H9 (cell line): ENCODE measurements around the gene PFKP. TPM values are rescaled to one million over a fixed set of nuclear protein-coding genes. Genes with fewer than 3 reads are reported as not detected.
A peak's percentile ranks its signal among the peaks of the same experiment; 100 is the strongest.

ENCODE experiments used
- DNase-seq: peaks from one replicate; pipeline ENCODE4 v3.0.0-alpha.2; 2017
- H2AFZ ChIP-seq: one replicate; pipeline ENCODE4 v1.6.1; 2013; ENCODE audit warnings: mild to moderate bottlenecking, low read length, control low read depth, moderate library complexity
- H2AK5ac ChIP-seq: 2 replicates; pipeline ENCODE4 v1.6.1; 2013; ENCODE audit warnings: low read length, control low read depth, mixed read lengths; ENCODE audit not compliant: insufficient read length
- H2BK120ac ChIP-seq: one replicate; pipeline ENCODE4 v1.6.1; 2013; ENCODE audit warnings: low read depth, mild to moderate bottlenecking, low read length, control low read depth, inconsistent platforms; ENCODE audit not compliant: poor library complexity, severe bottlenecking
- H2BK12ac ChIP-seq: 2 replicates; pipeline ENCODE4 v1.6.1; 2013; ENCODE audit warnings: low read length, control low read depth, mixed read lengths, low read depth; ENCODE audit not compliant: insufficient read length
- H2BK15ac ChIP-seq: 2 replicates; pipeline ENCODE4 v1.6.1; 2013; ENCODE audit warnings: low read depth, low read length, control low read depth
- H2BK20ac ChIP-seq: one replicate; pipeline ENCODE4 v1.6.1; 2013; ENCODE audit warnings: low read depth, mild to moderate bottlenecking, low read length, control low read depth, inconsistent platforms; ENCODE audit not compliant: poor library complexity, severe bottlenecking
- H2BK5ac ChIP-seq: 2 replicates; pipeline ENCODE4 v1.6.1; 2013; ENCODE audit warnings: low read length, control low read depth, mixed read lengths; ENCODE audit not compliant: insufficient read length
- H3K14ac ChIP-seq: 2 replicates; pipeline ENCODE4 v1.6.1; 2013; ENCODE audit warnings: low read length, control low read depth; ENCODE audit not compliant: insufficient read depth
- H3K18ac ChIP-seq: 2 replicates; pipeline ENCODE4 v1.6.1; 2013; ENCODE audit warnings: low read depth, mild to moderate bottlenecking, mixed read lengths, low read length, control low read depth; ENCODE audit not compliant: insufficient read length
- H3K23ac ChIP-seq: 2 replicates; pipeline ENCODE4 v1.6.1; 2013; ENCODE audit warnings: low read length, control low read depth, mixed read lengths, low read depth; ENCODE audit not compliant: insufficient read length
- H3K23me2 ChIP-seq: 2 replicates; pipeline ENCODE4 v1.6.1; 2013; ENCODE audit warnings: low read depth, mild to moderate bottlenecking, mixed read lengths, low read length, control low read depth; ENCODE audit not compliant: insufficient read length, poor library complexity, severe bottlenecking
- H3K27ac ChIP-seq: 2 replicates; pipeline ENCODE4 v1.5.1; 2013; ENCODE audit warnings: low read length, control low read depth, mixed read lengths, low read depth; ENCODE audit not compliant: insufficient read length
- H3K27me3 ChIP-seq: 2 replicates; pipeline ENCODE4 v1.6.1; 2013; ENCODE audit warnings: low read length, control low read depth, inconsistent platforms; ENCODE audit not compliant: insufficient read depth
- H3K4ac ChIP-seq: 2 replicates; pipeline ENCODE4 v1.6.1; 2013; ENCODE audit warnings: low read depth, mild to moderate bottlenecking, control low read depth, inconsistent platforms, low read length, moderate library complexity
- H3K4me1 ChIP-seq: 2 replicates; pipeline ENCODE4 v1.6.1; 2013; ENCODE audit warnings: low read length, control low read depth, inconsistent platforms; ENCODE audit not compliant: insufficient read depth
- H3K4me2 ChIP-seq: 2 replicates; pipeline ENCODE4 v1.6.1; 2013; ENCODE audit warnings: low read length, control low read depth, mixed read lengths; ENCODE audit not compliant: insufficient read length, insufficient read depth
- H3K56ac ChIP-seq: 2 replicates; pipeline ENCODE4 v1.6.1; 2013; ENCODE audit warnings: low read depth, mild to moderate bottlenecking, mixed read lengths, low read length, control low read depth; ENCODE audit not compliant: insufficient read length
- H3K79me1 ChIP-seq: 2 replicates; pipeline ENCODE4 v1.6.1; 2013; ENCODE audit warnings: low read depth, mild to moderate bottlenecking, moderate library complexity, low read length, control low read depth, inconsistent platforms; ENCODE audit not compliant: insufficient read depth, poor library complexity, severe bottlenecking
- H3K79me2 ChIP-seq: 2 replicates; pipeline ENCODE4 v1.6.1; 2013; ENCODE audit warnings: low read length, control low read depth, inconsistent platforms; ENCODE audit not compliant: insufficient read depth
- H3K9ac ChIP-seq: 2 replicates; pipeline ENCODE4 v1.6.1; 2013; ENCODE audit warnings: low read length, control low read depth, mixed read lengths; ENCODE audit not compliant: insufficient read length; ENCODE audit errors: extremely low read depth
- H3K9me3 ChIP-seq: one replicate; pipeline ENCODE4 v1.6.1; 2013; ENCODE audit warnings: low read depth, low read length, inconsistent platforms; ENCODE audit not compliant: control insufficient read depth
- H3T11ph ChIP-seq: one replicate; pipeline ENCODE4 v1.6.1; 2013; ENCODE audit warnings: mild to moderate bottlenecking, low read length, control low read depth, inconsistent platforms
- H4K20me1 ChIP-seq: one replicate; pipeline ENCODE4 v1.6.1; 2013; ENCODE audit not compliant: control insufficient read depth, insufficient read length, insufficient read depth
- H4K5ac ChIP-seq: 2 replicates; pipeline ENCODE4 v1.6.1; 2013; ENCODE audit warnings: low read depth, mild to moderate bottlenecking, mixed read lengths, low read length, control low read depth; ENCODE audit not compliant: insufficient read length
- H4K8ac ChIP-seq: replicated peaks from 2 replicates; pipeline ENCODE4 v1.6.1; 2013; ENCODE audit warnings: low read length, control low read depth, mixed read lengths, low read depth; ENCODE audit not compliant: insufficient read length
- H4K91ac ChIP-seq: 2 replicates; pipeline ENCODE4 v1.6.1; 2013; ENCODE audit warnings: low read depth, mild to moderate bottlenecking, moderate library complexity, mixed read lengths, low read length, control low read depth; ENCODE audit not compliant: insufficient read length
- H3K27ac Mint-ChIP-seq, 3 experiments: 2 replicates in 2 of 3; 3 replicates in 1 of 3; pipeline ENCODE4 v1.8.0; 2020 to 2021; ENCODE audit warnings: mixed read lengths in 3 of 3, mild to moderate bottlenecking in 1 of 3, moderate library complexity in 1 of 3
- H3K27me3 Mint-ChIP-seq: 2 replicates; pipeline ENCODE4 v1.8.0; 2021; ENCODE audit warnings: low read depth, mild to moderate bottlenecking, moderate library complexity, mixed read lengths
- H3K36me3 Mint-ChIP-seq, 3 experiments: 2 replicates in 2 of 3; 3 replicates in 1 of 3; pipeline ENCODE4 v1.8.0; 2020 to 2021; ENCODE audit warnings: low read depth in 3 of 3, mixed read lengths in 3 of 3; ENCODE audit not compliant: insufficient read depth in 1 of 3
- H3K4me1 Mint-ChIP-seq, 2 experiments: 2 replicates each; pipeline ENCODE4 v1.8.0; 2020; ENCODE audit warnings: mixed read lengths in 2 of 2
- H3K4me3 Mint-ChIP-seq, 2 experiments: 2 replicates in 1 of 2; 3 replicates in 1 of 2; pipeline ENCODE4 v1.8.0; 2020 to 2021; ENCODE audit warnings: mild to moderate bottlenecking in 2 of 2, mixed read lengths in 2 of 2, moderate library complexity in 1 of 2
- H3K9me3 Mint-ChIP-seq, 2 experiments: 2 replicates in 1 of 2; 3 replicates in 1 of 2; pipeline ENCODE4 v1.8.0; 2020; ENCODE audit warnings: mild to moderate bottlenecking in 2 of 2, mixed read lengths in 2 of 2, moderate library complexity in 1 of 2
- WGBS: extraction: QIAGEN DNeasy Blood & Tissue Kit; methylation state at CpG from one replicate; pipeline ENCODE4 v1.1.7; 2013; ENCODE audit warnings: missing lambda C conversion rate, low lambda C conversion rate, mixed read lengths; ENCODE audit not compliant: insufficient read length; ENCODE audit errors: extremely low coverage; 5-methylcytosine and 5-hydroxymethylcytosine counted together
- total RNA-seq: library from RNA; stranded (reverse); gene quantifications from 2 replicates; pipeline ENCODE4 v1.2.1, GENCODE V29; 2021
- TF ChIP-seq, protein P1 (sequence below): fragments of 200-600 bp; sonication (generic); conservative IDR thresholded peaks from 3 replicates; pipeline ENCODE4 v1.8.0; 2021; ENCODE audit warnings: antibody characterized with exemption, mild to moderate bottlenecking

The PFKP gene
- total RNA-seq, 1 experiment from 2014 or later: 145 TPM

DNA sequence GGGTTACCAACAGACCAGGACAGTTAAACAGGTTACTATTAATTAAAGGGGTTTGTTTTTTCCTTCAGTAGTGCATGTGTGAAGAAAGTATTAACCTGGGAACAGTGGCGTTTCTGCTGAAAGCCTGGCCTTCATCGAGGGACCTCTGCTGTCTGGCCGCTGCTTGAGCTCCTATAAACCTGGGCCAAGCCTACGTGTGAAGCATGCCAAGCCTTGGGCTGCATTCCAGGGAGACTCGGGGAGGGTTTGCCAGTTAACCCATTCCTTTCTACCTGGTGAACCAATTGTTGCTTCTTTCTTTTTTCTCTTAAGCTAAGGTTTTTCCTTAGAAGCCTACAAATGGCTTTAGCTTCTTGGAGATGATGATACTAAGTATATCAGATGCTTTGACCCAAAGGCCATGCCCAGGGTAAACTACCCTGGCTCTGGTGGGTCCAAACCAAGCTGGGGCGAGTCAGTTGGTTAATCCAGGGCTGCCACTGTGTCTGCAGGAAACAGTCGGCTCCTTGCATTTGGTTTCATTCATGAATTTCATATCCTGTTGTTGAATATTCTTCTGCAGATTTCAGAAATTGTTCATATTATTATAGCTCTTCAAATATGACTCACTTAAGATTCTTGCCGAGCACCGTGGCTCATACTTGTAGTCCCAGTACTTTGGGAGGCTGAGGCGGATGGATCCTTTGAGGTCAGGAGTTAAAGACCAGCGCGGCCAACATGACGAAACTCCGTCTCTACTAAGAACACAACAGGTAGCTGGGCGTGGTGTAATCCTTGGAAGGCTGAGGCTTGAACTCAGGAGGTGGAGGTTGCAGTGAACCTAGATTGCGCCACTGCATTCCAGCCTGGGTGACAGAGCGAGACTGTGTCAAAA lies 23.8 kb downstream of the PFKP start:
- Histone ChIP-seq H3T11ph (no peak overlapping the region), H3K23ac (no peak overlapping the region), H4K20me1 (peaks cover 2% of the 10 kb centered on the region), H3K14ac (no peak overlapping the region), H3K79me1 (peaks cover 17% of the 10 kb centered on the region), H2AK5ac (no peak overlapping the region), H3K27me3 (no peaks in the 10 kb centered on the region), H3K23me2 (no peaks in the 10 kb centered on the region), H3K4ac (no peak overlapping the region), H4K8ac (no peak overlapping the region), H3K4me2 (no peak overlapping the region), H3K9ac (no peak overlapping the region), H4K5ac (no peak overlapping the region), H3K4me1 (peaks cover 6% of the 10 kb centered on the region; the same call in 1 of the 2 replicates), H2BK20ac (no peak overlapping the region), H2AFZ (no peak overlapping the region), H3K56ac (no peak overlapping the region), H4K91ac (no peak overlapping the region), H2BK15ac (no peak overlapping the region), H3K18ac (no peak overlapping the region), H3K9me3 (no peaks in the 10 kb centered on the region), H3K79me2 (peaks cover 14% of the 10 kb centered on the region; the same call in 1 of the 2 replicates), H2BK12ac (no peak overlapping the region), H3K27ac (no peak overlapping the region), H2BK5ac (no peak overlapping the region), H2BK120ac (no peak overlapping the region)
- TF ChIP-seq, protein P1, sequence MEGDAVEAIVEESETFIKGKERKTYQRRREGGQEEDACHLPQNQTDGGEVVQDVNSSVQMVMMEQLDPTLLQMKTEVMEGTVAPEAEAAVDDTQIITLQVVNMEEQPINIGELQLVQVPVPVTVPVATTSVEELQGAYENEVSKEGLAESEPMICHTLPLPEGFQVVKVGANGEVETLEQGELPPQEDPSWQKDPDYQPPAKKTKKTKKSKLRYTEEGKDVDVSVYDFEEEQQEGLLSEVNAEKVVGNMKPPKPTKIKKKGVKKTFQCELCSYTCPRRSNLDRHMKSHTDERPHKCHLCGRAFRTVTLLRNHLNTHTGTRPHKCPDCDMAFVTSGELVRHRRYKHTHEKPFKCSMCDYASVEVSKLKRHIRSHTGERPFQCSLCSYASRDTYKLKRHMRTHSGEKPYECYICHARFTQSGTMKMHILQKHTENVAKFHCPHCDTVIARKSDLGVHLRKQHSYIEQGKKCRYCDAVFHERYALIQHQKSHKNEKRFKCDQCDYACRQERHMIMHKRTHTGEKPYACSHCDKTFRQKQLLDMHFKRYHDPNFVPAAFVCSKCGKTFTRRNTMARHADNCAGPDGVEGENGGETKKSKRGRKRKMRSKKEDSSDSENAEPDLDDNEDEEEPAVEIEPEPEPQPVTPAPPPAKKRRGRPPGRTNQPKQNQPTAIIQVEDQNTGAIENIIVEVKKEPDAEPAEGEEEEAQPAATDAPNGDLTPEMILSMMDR: no peak
- no peaks in the 10 kb centered on the region for H3K9me3 Mint-ChIP-seq
- peak overlapping the region in 1 of 2 experiments; percentile 58; a peak in 1 of 5 replicates for H3K4me3 Mint-ChIP-seq
- H3K27ac Mint-ChIP-seq: peak overlapping the region; percentile 41 to 88 (median 86); a peak in 4 of 7 replicates
- no peak for DNase-seq
- peaks cover 48 to 49% of the 10 kb centered on the region in 2 experiments for H3K4me1 Mint-ChIP-seq
- WGBS: no CpG with 5 or more reads among the region's 17 CpGs
- peaks cover 11 to 34% (median 25%) of the 10 kb centered on the region in 3 experiments; a peak in 6 of 7 replicates for H3K36me3 Mint-ChIP-seq
- no peaks in the 10 kb centered on the region for H3K27me3 Mint-ChIP-seq
